ENCODE measurements around the gene LRRC8C.

The LRRC8C gene

DNA sequence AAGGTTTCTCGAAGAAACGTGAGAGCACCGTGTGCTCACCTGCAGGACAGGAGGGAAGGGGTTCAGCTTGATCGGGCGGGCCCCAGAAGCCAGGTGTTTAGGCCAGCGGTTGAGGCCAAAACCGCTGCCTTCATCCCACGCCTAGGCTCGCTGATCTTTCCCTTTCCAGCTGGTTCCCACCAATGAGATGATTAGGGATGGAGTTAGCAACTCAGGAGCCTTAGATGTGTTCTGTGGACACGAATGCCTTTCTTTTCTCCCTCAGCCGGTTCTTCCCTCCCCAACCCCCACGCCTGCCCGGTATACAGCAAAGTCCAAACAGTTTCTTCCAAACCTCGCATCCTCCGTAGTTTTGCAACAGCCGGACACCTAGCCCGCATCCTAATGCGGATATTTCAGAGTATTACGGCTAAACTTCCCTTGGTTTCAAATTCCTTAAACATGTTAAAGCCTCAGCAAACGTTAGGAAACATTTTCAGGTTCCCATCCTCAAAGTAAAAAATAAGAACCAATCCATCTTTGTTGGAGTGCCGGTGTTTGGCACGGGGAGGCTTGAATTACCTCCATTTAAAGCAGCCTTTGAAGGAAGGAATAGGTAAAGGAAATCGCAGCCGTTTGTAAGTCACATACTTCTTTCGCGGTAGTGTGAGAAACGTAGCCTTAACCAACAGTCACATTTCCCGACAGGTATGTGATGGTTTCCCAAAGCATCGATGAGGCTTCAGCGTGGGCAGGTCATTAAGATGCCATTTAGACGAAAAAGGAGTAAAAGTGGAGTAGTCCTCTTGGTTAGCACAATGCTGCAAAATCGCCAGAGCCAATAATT is 1.1 kb downstream of the LRRC8C start:
- DNase-seq (ENCODE audit: low spot score), result no peak
- peak overlapping the region; percentile 87 for H3K4me3 Mint-ChIP-seq
- peak overlapping the region; percentile 92 for H3K27ac Mint-ChIP-seq
- H3K9me3 Mint-ChIP-seq, result no peaks in the 10 kb centered on the region
- H3K36me3 Mint-ChIP-seq (ENCODE audit: low read depth), result peaks cover 36% of the 10 kb centered on the region
- H3K4me1 Mint-ChIP-seq (ENCODE audit: low read depth), result peaks cover 62% of the 10 kb centered on the region
- no peaks in the 10 kb centered on the region for H3K27me3 Mint-ChIP-seq (ENCODE audit: low read depth)

GRCh38 chr1:89635825-89636815 is 3.2 kb downstream of the LRRC8C start:
- peak overlapping the region; percentile 74 for H3K27ac Mint-ChIP-seq
- peaks cover 40% of the 10 kb centered on the region for H3K36me3 Mint-ChIP-seq (ENCODE audit: low read depth)
- no peaks in the 10 kb centered on the region for H3K9me3 Mint-ChIP-seq
- no peak for DNase-seq (ENCODE audit: low spot score)
- no peaks in the 10 kb centered on the region for H3K27me3 Mint-ChIP-seq (ENCODE audit: low read depth)
- H3K4me1 Mint-ChIP-seq (ENCODE audit: low read depth), result peaks cover 53% of the 10 kb centered on the region
- H3K4me3 Mint-ChIP-seq, result peak overlapping the region; percentile 65

DNA sequence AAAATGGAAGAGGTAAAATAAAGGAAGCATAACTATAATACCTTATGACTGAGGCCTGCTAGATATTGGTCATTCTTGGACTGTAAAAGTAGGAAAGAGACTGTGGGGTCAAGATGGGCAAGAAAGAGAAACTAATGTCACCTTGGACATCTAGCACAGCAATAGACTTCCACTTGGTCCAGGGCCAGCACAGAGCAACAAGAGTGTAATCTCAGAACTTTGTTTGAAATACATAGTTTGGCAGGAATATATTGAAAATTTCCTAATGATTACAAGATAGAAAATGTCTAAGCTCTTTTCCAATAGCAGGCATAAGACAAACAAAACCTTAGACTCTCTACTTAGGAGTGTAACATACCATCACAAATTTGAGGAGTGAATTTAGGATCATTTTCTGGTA is 4.6 kb downstream of the LRRC8C start:
- peaks cover 48% of the 10 kb centered on the region for H3K36me3 Mint-ChIP-seq (ENCODE audit: low read depth)
- H3K4me3 Mint-ChIP-seq, result peak overlapping the region; percentile 65
- H3K9me3 Mint-ChIP-seq, result no peaks in the 10 kb centered on the region
- no peaks in the 10 kb centered on the region for H3K27me3 Mint-ChIP-seq (ENCODE audit: low read depth)
- peak overlapping the region; percentile 75 for H3K27ac Mint-ChIP-seq
- H3K4me1 Mint-ChIP-seq (ENCODE audit: low read depth), result peaks cover 50% of the 10 kb centered on the region
- DNase-seq (ENCODE audit: low spot score), result no peak

DNA sequence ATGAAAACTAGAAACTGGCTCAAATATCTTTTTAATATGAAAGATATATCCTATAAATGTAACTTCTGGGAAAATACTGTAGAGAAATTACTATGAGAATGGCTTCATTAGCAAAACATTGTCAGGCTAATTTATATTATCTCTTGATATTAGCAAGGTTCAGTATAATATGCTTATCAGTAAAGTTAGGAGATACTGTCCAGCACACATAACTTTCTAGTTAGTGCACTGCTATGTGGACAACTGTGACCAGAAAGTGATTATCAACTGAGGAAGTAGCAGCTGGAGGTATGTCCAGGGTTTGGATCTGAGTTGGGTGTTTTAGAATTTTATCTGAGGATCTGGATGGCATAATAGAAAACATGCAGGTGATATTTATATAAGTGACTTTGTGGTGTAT is 7.5 kb downstream of the LRRC8C start:
- peaks cover 13% of the 10 kb centered on the region for H3K9me3 Mint-ChIP-seq
- H3K27me3 Mint-ChIP-seq (ENCODE audit: low read depth), result no peaks in the 10 kb centered on the region
- no peak overlapping the region for H3K27ac Mint-ChIP-seq
- H3K4me1 Mint-ChIP-seq (ENCODE audit: low read depth), result peaks cover 66% of the 10 kb centered on the region
- peaks cover 62% of the 10 kb centered on the region for H3K36me3 Mint-ChIP-seq (ENCODE audit: low read depth)
- DNase-seq (ENCODE audit: low spot score), result no peak
- no peak overlapping the region for H3K4me3 Mint-ChIP-seq

- H3K4me1 Mint-ChIP-seq (ENCODE audit: low read depth), result peaks cover 54% of the 10 kb centered on the region
Observed at GRCh38 chr1:89641781-89642180, 8.9 kb downstream of the LRRC8C start.

DNA sequence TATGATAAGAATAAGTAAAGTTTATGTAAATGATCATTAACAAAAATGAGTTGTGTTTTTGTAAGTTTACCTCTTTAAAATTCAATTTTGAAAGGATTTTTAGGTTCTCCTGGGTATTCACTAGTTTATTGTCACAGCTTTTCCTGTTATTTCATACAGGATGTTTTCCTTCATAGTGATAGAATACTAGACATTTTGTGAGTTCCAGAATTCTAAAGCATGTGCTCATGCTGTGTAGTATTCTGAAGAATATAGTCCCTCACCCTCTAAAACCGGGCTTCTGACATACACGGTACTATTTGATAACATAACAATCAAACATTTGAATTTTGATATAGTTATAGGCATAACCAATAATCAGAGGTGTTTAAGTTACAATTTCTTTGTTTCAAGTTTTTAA is 10.7 kb downstream of the LRRC8C start:
- Mint-ChIP-seq H3K4me3 (no peak overlapping the region), H3K27me3 (ENCODE audit: low read depth) (no peaks in the 10 kb centered on the region), H3K27ac (peak overlapping the region; percentile 31), H3K9me3 (peaks cover 30% of the 10 kb centered on the region), H3K4me1 (ENCODE audit: low read depth) (peaks cover 43% of the 10 kb centered on the region), H3K36me3 (ENCODE audit: low read depth) (peaks cover 61% of the 10 kb centered on the region)
- DNase-seq (ENCODE audit: low spot score), result no peak

More at GRCh38 chr1:89641781-89642180, 8.9 kb downstream of the LRRC8C start:
- DNase-seq (ENCODE audit: low spot score), result no peak
- Mint-ChIP-seq H3K27ac (peak overlapping the region; percentile 52), H3K36me3 (ENCODE audit: low read depth) (peaks cover 64% of the 10 kb centered on the region), H3K4me3 (no peak overlapping the region), H3K27me3 (ENCODE audit: low read depth) (no peaks in the 10 kb centered on the region), H3K9me3 (peaks cover 24% of the 10 kb centered on the region)

GRCh38 chr1:89644119-89644814 is 11.3 kb downstream of the LRRC8C start:
- DNase-seq (ENCODE audit: low spot score), result no peak
- H3K4me1 Mint-ChIP-seq (ENCODE audit: low read depth), result peaks cover 46% of the 10 kb centered on the region
- H3K36me3 Mint-ChIP-seq (ENCODE audit: low read depth), result peaks cover 62% of the 10 kb centered on the region
- no peak overlapping the region for H3K4me3 Mint-ChIP-seq
- no peaks in the 10 kb centered on the region for H3K27me3 Mint-ChIP-seq (ENCODE audit: low read depth)
- no peak overlapping the region for H3K27ac Mint-ChIP-seq
- H3K9me3 Mint-ChIP-seq, result peaks cover 30% of the 10 kb centered on the region

- Mint-ChIP-seq H3K4me3 (no peak overlapping the region), H3K27ac (no peak overlapping the region), H3K27me3 (ENCODE audit: low read depth) (no peaks in the 10 kb centered on the region), H3K36me3 (ENCODE audit: low read depth) (peaks cover 67% of the 10 kb centered on the region), H3K9me3 (peaks cover 30% of the 10 kb centered on the region), H3K4me1 (ENCODE audit: low read depth) (peaks cover 53% of the 10 kb centered on the region)
- DNase-seq (ENCODE audit: low spot score), result no peak
Observed at GRCh38 chr1:89646259-89646658, 13.3 kb downstream of the LRRC8C start.

GRCh38 chr1:89649783-89650182 is 16.9 kb downstream of the LRRC8C start:
- peaks cover 58% of the 10 kb centered on the region for H3K4me1 Mint-ChIP-seq (ENCODE audit: low read depth)
- DNase-seq (ENCODE audit: low spot score), result no peak
- no peaks in the 10 kb centered on the region for H3K27me3 Mint-ChIP-seq (ENCODE audit: low read depth)
- H3K36me3 Mint-ChIP-seq (ENCODE audit: low read depth), result peaks cover 60% of the 10 kb centered on the region
- peak overlapping the region; percentile 9 for H3K27ac Mint-ChIP-seq
- H3K9me3 Mint-ChIP-seq, result peaks cover 23% of the 10 kb centered on the region
- H3K4me3 Mint-ChIP-seq, result peak overlapping the region; percentile 3

DNA sequence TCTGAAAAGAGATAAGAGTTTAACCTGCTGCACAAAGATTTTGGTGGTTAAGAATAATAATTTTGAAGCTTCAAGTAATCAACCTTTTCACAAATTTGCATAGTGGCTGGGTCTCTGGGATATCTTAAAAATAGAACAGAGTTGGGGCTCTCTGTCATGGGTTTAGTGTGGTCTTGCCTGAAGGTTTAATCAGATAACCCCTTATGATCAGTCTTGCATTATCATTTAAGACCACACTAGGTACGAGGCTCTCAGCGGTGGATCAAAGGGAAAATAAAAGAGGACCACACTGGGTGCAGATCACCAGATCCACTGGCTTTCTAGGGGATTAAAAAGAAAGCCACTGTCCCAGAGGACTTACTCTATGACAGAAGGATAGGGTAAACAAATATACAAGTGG is 19.5 kb downstream of the LRRC8C start:
- DNase-seq (ENCODE audit: low spot score), result no peak
- Mint-ChIP-seq H3K9me3 (peaks cover under 1% of the 10 kb centered on the region), H3K36me3 (ENCODE audit: low read depth) (peaks cover 48% of the 10 kb centered on the region), H3K27ac (peak overlapping the region; percentile 47), H3K4me3 (peak overlapping the region; percentile 42), H3K4me1 (ENCODE audit: low read depth) (peaks cover 73% of the 10 kb centered on the region), H3K27me3 (ENCODE audit: low read depth) (no peaks in the 10 kb centered on the region)

GRCh38 chr1:89657886-89658285 is 25.0 kb downstream of the LRRC8C start:
- H3K27ac Mint-ChIP-seq, result peak overlapping the region; percentile 84
- H3K27me3 Mint-ChIP-seq (ENCODE audit: low read depth), result no peaks in the 10 kb centered on the region
- H3K9me3 Mint-ChIP-seq, result peaks cover 4% of the 10 kb centered on the region
- H3K4me1 Mint-ChIP-seq (ENCODE audit: low read depth), result peaks cover 84% of the 10 kb centered on the region
- DNase-seq (ENCODE audit: low spot score), result peak; percentile 36
- peak overlapping the region; percentile 63 for H3K4me3 Mint-ChIP-seq
- peaks cover 48% of the 10 kb centered on the region for H3K36me3 Mint-ChIP-seq (ENCODE audit: low read depth)

GRCh38 chr1:89659322-89660081 is 26.6 kb downstream of the LRRC8C start:
- peaks cover 54% of the 10 kb centered on the region for H3K36me3 Mint-ChIP-seq (ENCODE audit: low read depth)
- no peak for DNase-seq (ENCODE audit: low spot score)
- peaks cover 84% of the 10 kb centered on the region for H3K4me1 Mint-ChIP-seq (ENCODE audit: low read depth)
- peak overlapping the region; percentile 73 for H3K4me3 Mint-ChIP-seq
- peaks cover 13% of the 10 kb centered on the region for H3K9me3 Mint-ChIP-seq
- H3K27ac Mint-ChIP-seq, result peak overlapping the region; percentile 88
- H3K27me3 Mint-ChIP-seq (ENCODE audit: low read depth), result no peaks in the 10 kb centered on the region

Data from T-helper 2 cell treated with Interferon-gamma antibody and Interleukin-4, amounts not matched to agents 5 μg/mL and 100 μg/mL, for 36 hours (primary cell).